Measurements from ENCODE around the gene RPP38. TPM values are rescaled to one million over a fixed set of nuclear protein-coding genes. Genes with fewer than 3 reads are reported as not detected.

Gene RPP38
- total and polyA plus RNA-seq, 2 of the 8 experiments (the other 6 are each of a cell fraction or from before 2014, with no cell fraction given), result 20.8 to 23.3 TPM

- Histone ChIP-seq H4K20me1 (replicated peaks in 1 of 2; ENCODE audit: control insufficient read depth in 1 of 2, insufficient read depth in 2 of 2, low read length in 2 of 2) (no peaks in the 10 kb centered on the region), H3K23ac (ENCODE audit: insufficient read length) (no peak overlapping the region), H2BK15ac (ENCODE audit: low read length) (no peak overlapping the region), H3K36me3 (ENCODE audit: control insufficient read depth in 2 of 4, insufficient read depth in 4 of 4, low read length in 3 of 4) (no peaks in the 10 kb centered on the region), H3K14ac (ENCODE audit: insufficient read length) (no peak overlapping the region), H3K4me1 (replicated peaks in 1 of 4; ENCODE audit: control insufficient read depth in 3 of 4, insufficient read depth in 4 of 4, low read length in 3 of 4) (no peaks in the 10 kb centered on the region), H2BK5ac (ENCODE audit: low read depth, low read length) (no peak overlapping the region), H4K8ac (ENCODE audit: extremely low read depth, insufficient read depth, low read length) (no peak overlapping the region), H2AK5ac (ENCODE audit: low read depth, low read length) (no peak overlapping the region), H3K9me3 (ENCODE audit: insufficient read depth in 2 of 2, low read depth in 1 of 2, low read length in 1 of 2) (peaks cover 0 to 4% of the 10 kb centered on the region in 2 experiments; a peak in 1 of 4 replicates), H3K18ac (ENCODE audit: extremely low read depth, low read length) (no peak overlapping the region), H3K27ac (ENCODE audit: low read depth, low read length) (no peak overlapping the region), H3K56ac (replicated peaks; ENCODE audit: insufficient read length, low read depth, low read length) (no peak overlapping the region), H2BK120ac (replicated peaks; ENCODE audit: low read depth, low read length) (no peak overlapping the region), H2BK12ac (ENCODE audit: low read depth, low read length) (no peak overlapping the region), H3K4me3 (ENCODE audit: extremely low read depth in 1 of 4, insufficient read depth in 2 of 4, low read depth in 3 of 4, low read length in 4 of 4) (no peak overlapping the region), H2AFZ (ENCODE audit: low read length) (no peak overlapping the region), H3K9ac (replicated peaks in 1 of 4; ENCODE audit: extremely low read depth in 1 of 4, low read depth in 3 of 4, low read length in 3 of 4) (no peak overlapping the region), H3K79me1 (ENCODE audit: low read depth, low read length) (no peaks in the 10 kb centered on the region), H4K5ac (ENCODE audit: insufficient read length, low read depth, low read length) (no peak overlapping the region), H2BK20ac (ENCODE audit: low read length) (no peak overlapping the region), H3K79me2 (ENCODE audit: control insufficient read depth in 1 of 2, insufficient read depth in 2 of 2, low read length in 2 of 2) (no peaks in the 10 kb centered on the region), H4K91ac (replicated peaks; ENCODE audit: insufficient read length, low read length) (no peak overlapping the region), H3K4ac (replicated peaks; ENCODE audit: insufficient read length, low read depth, low read length) (no peak overlapping the region), H3K27me3 (replicated peaks in 1 of 4; ENCODE audit: control insufficient read depth in 3 of 4, extremely low read depth in 1 of 4, insufficient read depth in 3 of 4, low read length in 3 of 4) (no peaks in the 10 kb centered on the region), H3K4me2 (ENCODE audit: insufficient read depth in 1 of 2, low read depth in 2 of 2, low read length in 2 of 2) (no peak overlapping the region), H3K23me2 (ENCODE audit: low read depth, low read length) (no peaks in the 10 kb centered on the region)
- ChIA-PET POLR2A (ENCODE audit: partially characterized antibody) (no interaction called here), CTCF (ENCODE audit: partially characterized antibody) (no interaction called here)
- DNase-seq (ENCODE audit: low read depth in 1 of 2, low spot score in 2 of 2) (no peak), FAIRE-seq (no peak)
- 78% methylated on average over 2 of the region's 2 CpGs; no CpG with 5 or more reads in 1 of the 2 experiments for WGBS, 2 experiments (ENCODE audit: extremely low coverage in 1 of 2, insufficient coverage in 1 of 2, insufficient read length in 1 of 2, insufficient replicate concordance in 2 of 2, low coverage in 1 of 2, low lambda C conversion rate in 2 of 2, missing lambda C conversion rate in 1 of 2)
- TF ChIP-seq E2F6 (IDR thresholded peaks at IDR 0.05) (no peak), GTF2F1 (IDR thresholded peaks at IDR 0.05; ENCODE audit: borderline replicate concordance, low read depth, low read length) (no peak), POU5F1 (IDR thresholded peaks at IDR 0.05; ENCODE audit: low read depth, low read length) (no peak), MAX (IDR thresholded peaks at IDR 0.05) (no peak), POLR2A (IDR thresholded peaks at IDR 0.05; ENCODE audit: control extremely low read depth in 1 of 2, low read depth in 2 of 2, low read length in 2 of 2) (no peak), JUN (IDR thresholded peaks at IDR 0.05; ENCODE audit: low read depth, low read length) (no peak), ATF2 (IDR thresholded peaks at IDR 0.05; ENCODE audit: low read length) (no peak), SP1 (IDR thresholded peaks at IDR 0.05; ENCODE audit: low read depth, low read length) (no peak), EZH2 (IDR thresholded peaks at IDR 0.05; ENCODE audit: low read depth, low read length, severe bottlenecking) (no peak), RAD21 (IDR thresholded peaks at IDR 0.05 in 1 of 2, conservative IDR thresholded peaks at IDR 0.05 in 1 of 2; ENCODE audit: low read depth in 2 of 2, low read length in 2 of 2) (no peak), CHD2 (IDR thresholded peaks at IDR 0.05; ENCODE audit: low read length) (no peak), EGR1 (IDR thresholded peaks at IDR 0.05; ENCODE audit: borderline replicate concordance, low read depth, low read length) (no peak), FOSL1 (IDR thresholded peaks at IDR 0.05; ENCODE audit: insufficient read depth, low read depth, low read length) (no peak)
Measured at GRCh38 chr10:15060638-15061037, 36.5 kb upstream of the RPP38 start.
